Heart left ventricle (tissue), 13 donors: Measurements from ENCODE around the gene BHLHA9.

Experiments
- POLR2A ChIP-seq, 2 donors: fragments of 450-650 bp; IDR thresholded peaks; one replicate each; pipeline ENCODE4 v1.6.1; 2017; ENCODE audit warnings: antibody characterized with exemption in 2 of 2, mild to moderate bottlenecking in 2 of 2, moderate library complexity in 2 of 2
- TF ChIP-seq, protein P1 (sequence below), 12 donors: fragments of 200-600 bp; sonication (generic) in 4 of 12; IDR thresholded peaks; one replicate each; pipeline versions ENCODE4 v1.5.0 to v1.8.0; 2018 to 2022; ENCODE audit warnings: antibody characterized with exemption in 12 of 12, mild to moderate bottlenecking in 5 of 12
- donor health status: ischemic (EF 13 %, LVEDD 7.1; RV severe dilation, severe dysfunction).
- donor health status: DM: no; HTN: yes; CAD: no.
- donor health status: DM: no; HTN: no; CAD: no.
- donor health status: ischemic (EF 25% LVEDD 6.9; RV normal size, moderate dysfunction).
- donor health status: ischemic (EF 25% LVEDD 5.7; RV mildly dilated, moderate dysfunction).
- donor health status: ischemic (EF 35%, LVEDD 5.7; RV mildly dilated, moderate dysfunction).
- donor health status: nonischemic (EF 11% LVEDD 7.7; RV severe dilation, severe dysfunction).
- donor health status: DM: yes; HTN: yes; CAD: no.
- donor health status: PGD.
- donor health status: ischemic (EF 29% LVEDD 5.4; RV normal size, mild dysfunction).
- donor health status: nonischemic (EF 23%, LVEDD 6.1; RV moderate dilation, normal function).

DNA sequence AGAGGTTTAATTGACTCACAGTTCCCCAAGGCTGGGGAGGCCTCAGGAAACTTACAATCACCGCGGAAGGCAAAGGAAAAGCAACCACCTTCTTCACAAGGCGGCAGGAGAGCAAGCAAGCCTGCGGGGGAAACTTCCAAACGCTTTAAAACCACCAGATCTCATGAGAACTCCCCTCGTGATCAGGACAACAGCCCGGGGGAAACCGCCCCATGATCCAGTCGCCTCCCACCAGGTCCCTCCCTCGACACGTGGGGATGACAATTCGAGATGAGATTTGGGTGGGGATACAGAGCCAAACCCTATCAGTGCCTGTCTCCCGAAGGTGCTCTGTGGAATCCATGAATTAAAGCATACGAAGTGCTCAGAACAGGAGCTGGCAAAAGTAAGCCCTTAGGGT, 46.6 kb upstream of the BHLHA9 start:
- TF ChIP-seq, protein P1, sequence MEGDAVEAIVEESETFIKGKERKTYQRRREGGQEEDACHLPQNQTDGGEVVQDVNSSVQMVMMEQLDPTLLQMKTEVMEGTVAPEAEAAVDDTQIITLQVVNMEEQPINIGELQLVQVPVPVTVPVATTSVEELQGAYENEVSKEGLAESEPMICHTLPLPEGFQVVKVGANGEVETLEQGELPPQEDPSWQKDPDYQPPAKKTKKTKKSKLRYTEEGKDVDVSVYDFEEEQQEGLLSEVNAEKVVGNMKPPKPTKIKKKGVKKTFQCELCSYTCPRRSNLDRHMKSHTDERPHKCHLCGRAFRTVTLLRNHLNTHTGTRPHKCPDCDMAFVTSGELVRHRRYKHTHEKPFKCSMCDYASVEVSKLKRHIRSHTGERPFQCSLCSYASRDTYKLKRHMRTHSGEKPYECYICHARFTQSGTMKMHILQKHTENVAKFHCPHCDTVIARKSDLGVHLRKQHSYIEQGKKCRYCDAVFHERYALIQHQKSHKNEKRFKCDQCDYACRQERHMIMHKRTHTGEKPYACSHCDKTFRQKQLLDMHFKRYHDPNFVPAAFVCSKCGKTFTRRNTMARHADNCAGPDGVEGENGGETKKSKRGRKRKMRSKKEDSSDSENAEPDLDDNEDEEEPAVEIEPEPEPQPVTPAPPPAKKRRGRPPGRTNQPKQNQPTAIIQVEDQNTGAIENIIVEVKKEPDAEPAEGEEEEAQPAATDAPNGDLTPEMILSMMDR (IDR thresholded peaks at IDR 0.05): no peak
- no peak for TF ChIP-seq POLR2A (IDR thresholded peaks at IDR 0.05)
